Psoas muscle (tissue), 8 donors: ENCODE measurements around the gene YIF1B. TPM values are rescaled to one million over a fixed set of nuclear protein-coding genes. Genes with fewer than 3 reads are reported as not detected.
A peak's percentile ranks its signal among the peaks of the same experiment; 100 is the strongest.

Source experiments
- ATAC-seq, 4 donors: fragments of 200-7000 bp; cut with Tn5 transposase; one replicate each; pipeline ENCODE4 v1.9.1; 2020; ENCODE audit warnings: moderate library complexity in 3 of 4, mild to moderate bottlenecking in 2 of 4
- DNase-seq, 2 donors: peaks; one replicate each; pipeline ENCODE4 v3.0.0-alpha.2; 2020
- H3K27ac ChIP-seq: fragments of 200-600 bp; one replicate; pipeline ENCODE4 v1.8.0; 2022
- H3K27me3 ChIP-seq, 3 donors: fragments of 200-600 bp in 1 of 3; one replicate each; pipeline versions ENCODE4 v1.6.1 to v1.8.0; 2013 to 2022; ENCODE audit warnings: low read length in 2 of 3, mild to moderate bottlenecking in 2 of 3, moderate library complexity in 1 of 3; ENCODE audit not compliant: insufficient read depth in 3 of 3
- H3K36me3 ChIP-seq, 2 donors: fragments of 200-600 bp in 1 of 2; one replicate each; pipeline versions ENCODE4 v1.6.1 to v1.8.0; 2013 to 2022; ENCODE audit warnings: low read depth in 1 of 2, mild to moderate bottlenecking in 1 of 2, moderate library complexity in 1 of 2; ENCODE audit not compliant: insufficient read depth in 1 of 2
- H3K4me1 ChIP-seq: fragments of 200-600 bp; one replicate; pipeline ENCODE4 v1.8.0; 2022
- H3K4me3 ChIP-seq: fragments of 200-600 bp; one replicate; pipeline ENCODE4 v1.8.0; 2022; ENCODE audit warnings: mild to moderate bottlenecking
- H3K9me3 ChIP-seq: fragments of 200-600 bp; one replicate; pipeline ENCODE4 v1.8.0; 2022
- WGBS, 3 donors: extraction: QIAGEN DNeasy Blood & Tissue Kit; methylation state at CpG; one replicate each; pipeline versions ENCODE4 v1.1.6 to v1.1.7; 2013; 5-methylcytosine and 5-hydroxymethylcytosine counted together
- intact Hi-C, 2 donors: fragments of 100-400 bp; cut with DNase I; formaldehyde crosslinking; loops; one replicate each; pipeline versions ENCODE4 v1.11.0 to v1.14.2; 2022
- polyA plus RNA-seq, 3 donors: library from polyadenylated mRNA; stranded (reverse); fragments of 200-250 nt; gene quantifications; one replicate each; pipeline ENCODE4 v1.2.3, GENCODE V29; 2013
- total RNA-seq, 4 donors: library from RNA; stranded (reverse); fragmentation: NEBNext Ultra II Directional in 2 of 4; extraction: Animal tissue kit (Norgen Biotek cat#: 25700) in 2 of 4; gene quantifications; one replicate each; pipeline versions ENCODE4 v1.2.1 to v1.2.4, GENCODE V29; 2021 to 2023
- TF ChIP-seq, protein P1 (sequence below): fragments of 200-600 bp; IDR thresholded peaks from one replicate; pipeline ENCODE4 v1.8.0; 2022; ENCODE audit warnings: antibody characterized with exemption
- donor health status: healthy with polysubstance abuse.
- donor health status: DM: no; HTN: no; CAD: no; lungs with moderate emphysema.
- donor health status: Bipolar disorder and iron deficiency.
- donor health status: healthy.
- donor health status: DM: yes; HTN: yes; CAD: no.
- donor health status: DM: no; HTN: no; CAD: no.
- donor health status: DM: no; HTN: no; CAD: no.
- donor health status: DM: yes; HTN: yes; CAD: no.

The YIF1B gene
- total and polyA plus RNA-seq, 7 donors, result 20.1 to 57.7 (median 27.2) TPM

DNA sequence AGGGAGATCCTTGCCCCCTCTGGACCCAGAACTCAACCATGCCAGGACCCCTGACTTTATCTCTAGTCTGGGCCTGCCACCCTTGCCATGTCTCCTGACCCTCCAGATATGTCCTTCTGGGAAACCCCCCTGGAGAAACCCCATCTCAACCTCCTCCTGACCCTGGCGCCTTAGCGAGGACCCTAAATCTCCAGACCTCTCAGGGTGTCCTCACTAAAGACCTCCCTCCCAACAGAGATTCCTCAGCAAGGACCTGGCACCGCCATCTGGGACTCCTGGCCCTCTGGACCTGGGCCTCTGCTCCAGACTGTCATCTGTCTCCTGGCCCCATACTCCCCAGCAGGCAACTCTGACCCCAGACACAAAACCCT, 5.2 kb upstream of the YIF1B start:
- WGBS, 3 donors, result 93 to 98% (median 94%) methylated on average over 3 of the region's 3 CpGs
- no peak overlapping the region for H3K27ac ChIP-seq
- no peaks in the 10 kb centered on the region for H3K36me3 ChIP-seq
- no peak overlapping the region for H3K4me3 ChIP-seq
- no peak for ATAC-seq
- intact Hi-C loops, result no loop called here
- no peaks in the 10 kb centered on the region for H3K9me3 ChIP-seq
- no peak for DNase-seq
- H3K4me1 ChIP-seq, result peaks cover 8% of the 10 kb centered on the region
- TF ChIP-seq, protein P1, sequence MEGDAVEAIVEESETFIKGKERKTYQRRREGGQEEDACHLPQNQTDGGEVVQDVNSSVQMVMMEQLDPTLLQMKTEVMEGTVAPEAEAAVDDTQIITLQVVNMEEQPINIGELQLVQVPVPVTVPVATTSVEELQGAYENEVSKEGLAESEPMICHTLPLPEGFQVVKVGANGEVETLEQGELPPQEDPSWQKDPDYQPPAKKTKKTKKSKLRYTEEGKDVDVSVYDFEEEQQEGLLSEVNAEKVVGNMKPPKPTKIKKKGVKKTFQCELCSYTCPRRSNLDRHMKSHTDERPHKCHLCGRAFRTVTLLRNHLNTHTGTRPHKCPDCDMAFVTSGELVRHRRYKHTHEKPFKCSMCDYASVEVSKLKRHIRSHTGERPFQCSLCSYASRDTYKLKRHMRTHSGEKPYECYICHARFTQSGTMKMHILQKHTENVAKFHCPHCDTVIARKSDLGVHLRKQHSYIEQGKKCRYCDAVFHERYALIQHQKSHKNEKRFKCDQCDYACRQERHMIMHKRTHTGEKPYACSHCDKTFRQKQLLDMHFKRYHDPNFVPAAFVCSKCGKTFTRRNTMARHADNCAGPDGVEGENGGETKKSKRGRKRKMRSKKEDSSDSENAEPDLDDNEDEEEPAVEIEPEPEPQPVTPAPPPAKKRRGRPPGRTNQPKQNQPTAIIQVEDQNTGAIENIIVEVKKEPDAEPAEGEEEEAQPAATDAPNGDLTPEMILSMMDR, result no peak
- peaks cover 0 to 15% (median 0%) of the 10 kb centered on the region in 3 donors for H3K27me3 ChIP-seq

DNA sequence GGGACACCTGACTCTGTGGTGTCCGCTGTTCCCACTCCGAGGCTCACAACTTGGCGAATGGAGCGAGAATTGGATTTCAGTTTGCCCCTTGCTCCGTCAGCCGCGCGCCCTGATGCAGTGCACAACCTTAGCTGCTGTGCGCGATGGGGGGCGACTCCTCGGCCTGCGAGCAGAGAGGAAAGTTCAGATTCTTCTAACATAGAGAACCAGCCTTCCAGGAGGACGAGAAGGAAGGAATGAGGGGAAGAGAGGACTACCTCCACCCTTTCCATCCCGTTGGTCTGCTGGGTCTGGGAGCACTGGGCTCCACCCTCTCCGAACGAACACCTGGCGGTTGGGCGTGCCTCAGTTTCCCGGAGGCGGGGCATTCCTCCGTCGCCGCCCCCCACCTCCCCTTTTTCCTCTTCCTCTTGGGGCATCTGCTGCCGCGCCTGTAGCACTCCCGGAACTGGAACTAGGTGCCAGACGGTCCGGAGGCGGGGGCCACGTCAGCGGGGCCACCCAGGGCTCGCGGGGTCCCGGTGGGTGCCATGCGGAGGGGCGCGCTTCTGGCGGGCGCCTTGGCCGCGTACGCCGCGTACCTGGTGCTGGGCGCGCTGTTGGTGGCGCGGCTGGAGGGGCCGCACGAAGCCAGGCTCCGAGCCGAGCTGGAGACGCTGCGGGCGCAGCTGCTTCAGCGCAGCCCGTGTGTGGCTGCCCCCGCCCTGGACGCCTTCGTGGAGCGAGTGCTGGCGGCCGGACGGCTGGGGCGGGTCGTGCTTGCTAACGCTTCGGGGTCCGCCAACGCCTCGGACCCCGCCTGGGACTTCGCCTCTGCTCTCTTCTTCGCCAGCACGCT, 3.9 kb upstream of the YIF1B start, which contains the start of gene KCNK6:
Gene KCNK6 (plus strand): TSS at position 425 of the 838 bp plus-strand sequence. CDS start 106 bp downstream, at position 531.
- ATAC-seq (no peak), DNase-seq (peak; percentile 39 to 68)
- WGBS, 3 donors, result 3 to 4% (median 3%) methylated on average over 67 to 76 of the region's 76 CpGs
- H3K36me3 ChIP-seq, result no peaks in the 10 kb centered on the region
- peak within 1 kb of the TSS; percentile 71 for H3K4me3 ChIP-seq
- H3K27me3 ChIP-seq, result peaks cover 0 to 15% (median 0%) of the 10 kb centered on the region in 3 donors
- peak within 1 kb of the TSS; percentile 23 for H3K27ac ChIP-seq
- TF ChIP-seq, protein P1, result no peak
- intact Hi-C loops, result loop anchor here in 1 of 2 donors (5.0 kb wide), 2 partner anchors 77 to 412 kb away; partner anchors contain the start of genes SIPA1L3 and WDR87
- no peaks in the 10 kb centered on the region for H3K9me3 ChIP-seq
- H3K4me1 ChIP-seq, result peaks cover 8% of the 10 kb centered on the region

DNA sequence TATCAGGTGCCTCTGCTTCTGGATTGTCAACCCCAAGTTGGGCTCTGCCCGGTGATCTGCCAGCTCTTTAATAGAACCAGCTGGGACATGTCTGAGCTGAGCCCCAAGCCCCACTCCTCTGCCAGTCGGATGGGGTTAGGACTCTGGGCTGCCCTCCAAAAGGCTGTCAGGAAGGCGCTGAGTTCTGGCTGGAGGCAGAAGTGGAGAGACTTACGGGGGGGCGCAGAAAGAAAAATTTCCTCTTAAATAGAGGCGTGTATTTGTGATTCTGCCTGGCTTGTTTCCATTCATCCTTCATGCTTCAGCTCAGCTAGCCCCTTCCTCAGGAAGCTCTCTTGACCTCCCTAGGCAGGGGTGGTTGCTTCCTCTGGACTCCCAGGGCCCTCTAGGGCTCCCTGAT, 2.9 kb upstream of the YIF1B start:
- Histone ChIP-seq H3K27ac (no peak overlapping the region), H3K4me3 (no peak overlapping the region), H3K4me1 (peaks cover 8% of the 10 kb centered on the region), H3K9me3 (no peaks in the 10 kb centered on the region), H3K27me3 (peaks cover 0 to 15% (median 0%) of the 10 kb centered on the region in 3 donors), H3K36me3 (no peaks in the 10 kb centered on the region)
- TF ChIP-seq, protein P1, result no peak
- no peak for ATAC-seq
- WGBS, 3 donors, result 33 to 43% (median 40%) methylated on average over 6 of the region's 6 CpGs
- intact Hi-C loops, result loop anchor here in 1 of 2 donors (5.0 kb wide), 2 partner anchors 76 to 411 kb away; partner anchors contain the start of genes SIPA1L3 and WDR87
- DNase-seq, result no peak

DNA sequence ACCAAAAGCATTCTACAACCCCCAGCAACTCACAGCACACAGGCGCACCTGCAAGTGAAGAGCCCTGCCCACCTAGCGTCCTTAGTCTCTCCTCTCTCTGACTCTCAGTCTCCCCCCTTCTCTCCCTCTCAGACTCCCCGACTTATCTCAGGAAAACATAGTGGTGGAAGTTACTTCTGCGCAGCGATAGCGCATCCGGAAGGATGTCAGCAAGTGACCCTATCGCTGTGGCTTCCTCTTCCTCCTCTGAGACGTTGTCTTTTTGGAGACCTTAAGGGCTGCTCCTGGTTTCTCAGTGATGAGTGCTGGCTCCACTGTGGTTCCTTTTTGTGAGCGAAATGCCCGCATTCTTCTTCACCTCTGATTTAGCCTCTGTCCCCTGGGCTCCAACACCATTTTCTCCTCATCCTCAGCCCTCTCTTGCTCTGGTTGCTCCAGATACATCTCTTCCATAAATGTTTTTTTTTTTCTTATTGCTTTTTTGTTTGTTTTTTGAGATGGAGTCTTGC, 1.4 kb upstream of the YIF1B start:
- ATAC-seq, result no peak
- peak overlapping the region; percentile 81 for H3K4me3 ChIP-seq

More for the DNA sequence above, 1.4 kb upstream of the YIF1B start:
- Histone ChIP-seq H3K36me3 (no peaks in the 10 kb centered on the region), H3K27me3 (peaks cover 0 to 15% (median 0%) of the 10 kb centered on the region in 3 donors), H3K9me3 (no peaks in the 10 kb centered on the region), H3K27ac (peak overlapping the region; percentile 4), H3K4me1 (peaks cover 8% of the 10 kb centered on the region)
- TF ChIP-seq, protein P1, result no peak
- DNase-seq, result no peak
- 66 to 74% (median 69%) methylated on average over 11 of the region's 11 CpGs for WGBS, 3 donors
- intact Hi-C loops, result loop anchor here in 1 of 2 donors (5.0 kb wide), 2 partner anchors 75 to 410 kb away; partner anchors contain the start of genes SIPA1L3 and WDR87
